GM12878 (cell line): Measurements from ENCODE around the gene RNF186.

Experiments
- CREB1 ChIP-seq: IDR thresholded peaks from 2 replicates; pipeline ENCODE4 v1.6.1; 2012; ENCODE audit warnings: low read depth, mild to moderate bottlenecking, inconsistent platforms
- EZH2 ChIP-seq: IDR thresholded peaks from 2 replicates; pipeline ENCODE4 v1.6.1; 2012; ENCODE audit warnings: low read depth, mild to moderate bottlenecking, control low read depth, inconsistent platforms, low read length, borderline replicate concordance; ENCODE audit not compliant: control insufficient read depth
- PBX3 ChIP-seq: IDR thresholded peaks from 2 replicates; pipeline ENCODE4 v1.6.1; 2011; ENCODE audit warnings: mild to moderate bottlenecking, low read depth, low read length, moderate library complexity; ENCODE audit not compliant: insufficient replicate concordance
- POLR2AphosphoS5 ChIP-seq: IDR thresholded peaks from 2 replicates; pipeline ENCODE4 v1.6.1; 2011; ENCODE audit warnings: mild to moderate bottlenecking, low read length, inconsistent platforms
- SIN3A ChIP-seq: IDR thresholded peaks from 2 replicates; pipeline ENCODE4 v1.6.1; 2012; ENCODE audit warnings: low read depth, low read length, improper control_type of control experiment
- ZBTB11 ChIP-seq: fragments of 450-650 bp; formaldehyde crosslinking; IDR thresholded peaks from 2 replicates; pipeline ENCODE4 v1.5.0; 2022; ENCODE audit warnings: mild to moderate bottlenecking, missing genetic modification characterization
- ZNF207 ChIP-seq: fragments of 450-650 bp; IDR thresholded peaks from 2 replicates; pipeline ENCODE4 v1.6.1; 2014; ENCODE audit warnings: antibody characterized with exemption, mild to moderate bottlenecking, borderline replicate concordance

- no peak for TF ChIP-seq CREB1
- TF ChIP-seq EZH2: no peak
- no peak for TF ChIP-seq PBX3
- TF ChIP-seq SIN3A: no peak
- no peak for TF ChIP-seq ZNF207
- TF ChIP-seq POLR2AphosphoS5: no peak
- no peak for TF ChIP-seq ZBTB11 (CRISPR knock-in tag)
Observed at GRCh38 chr1:19798486-19799229, 16.4 kb downstream of the RNF186 start.
